GM13976 (cell line): Measurements from ENCODE around the gene KIRREL3.

Experiments used
- DNase-seq: peaks from one replicate; pipeline ENCODE4 v3.0.0; 2012; ENCODE audit warnings: low spot score
- CTCF ChIP-seq: IDR thresholded peaks from 2 replicates; pipeline ENCODE4 v1.5.1; 2012; ENCODE audit warnings: borderline replicate concordance, mild to moderate bottlenecking; ENCODE audit not compliant: insufficient read depth; ENCODE audit errors: extremely low read depth, missing control alignments, control extremely low read depth
- in situ Hi-C: fragments of 300-500 bp; cut with MboI; formaldehyde crosslinking; loops from one replicate; pipeline ENCODE4 v1.12.0; 2022; ENCODE audit warnings: low sequenced_read_pairs, mixed read lengths, inconsistent platforms; ENCODE audit not compliant: unreplicated experiment

KIRREL3 gene

GRCh38 chr11:126581871-126582648, 418.5 kb downstream of the KIRREL3 start:
- TF ChIP-seq CTCF = no peak
- in situ Hi-C loops = no loop called here
- no peak for DNase-seq

DNA sequence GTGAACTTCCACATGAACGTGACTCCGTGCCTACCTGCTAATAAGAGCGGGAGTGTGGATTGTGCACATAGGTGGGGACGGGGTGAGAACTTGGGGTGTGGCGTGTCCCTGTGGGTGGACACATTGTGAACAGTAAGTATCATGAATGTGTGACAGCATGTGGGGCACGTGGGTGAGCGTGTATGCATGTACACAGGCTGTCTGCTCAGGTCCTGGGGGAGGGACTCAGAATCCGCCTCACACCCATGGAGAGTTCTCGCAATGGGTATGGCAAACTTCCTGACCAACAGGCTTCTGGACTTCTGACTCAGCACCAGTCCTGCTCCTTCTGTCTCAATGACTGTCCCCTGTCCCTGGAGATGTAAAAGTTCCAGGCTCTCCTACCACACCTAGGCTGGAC, 422.1 kb downstream of the KIRREL3 start:
- in situ Hi-C loops = no loop called here
- DNase-seq = no peak
- TF ChIP-seq CTCF = no peak

DNA sequence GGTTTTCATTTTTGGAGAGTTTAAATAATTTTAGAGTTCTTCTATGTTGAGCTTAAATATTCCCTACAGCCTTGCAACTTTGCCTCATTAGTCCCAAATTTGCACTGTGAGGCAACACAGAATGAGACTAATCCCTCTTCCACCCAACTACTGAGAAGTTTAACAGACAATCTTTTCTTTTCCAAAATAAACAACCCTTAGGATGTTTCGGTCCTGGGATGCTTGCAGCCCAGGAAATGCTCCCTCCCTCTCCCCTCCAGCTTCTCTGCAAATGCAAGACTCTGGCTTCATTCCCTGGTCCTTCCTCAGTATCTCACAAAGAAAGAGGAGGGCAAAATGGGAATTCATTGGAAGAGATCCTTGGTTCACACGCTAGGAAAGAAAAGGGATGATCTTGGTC, 422.5 kb downstream of the KIRREL3 start:
- in situ Hi-C loops = no loop called here
- DNase-seq = no peak
- no peak for TF ChIP-seq CTCF

GRCh38 chr11:126575849-126576248, 424.7 kb downstream of the KIRREL3 start:
- no peak for DNase-seq
- TF ChIP-seq CTCF = no peak
- in situ Hi-C loops = no loop called here

DNA sequence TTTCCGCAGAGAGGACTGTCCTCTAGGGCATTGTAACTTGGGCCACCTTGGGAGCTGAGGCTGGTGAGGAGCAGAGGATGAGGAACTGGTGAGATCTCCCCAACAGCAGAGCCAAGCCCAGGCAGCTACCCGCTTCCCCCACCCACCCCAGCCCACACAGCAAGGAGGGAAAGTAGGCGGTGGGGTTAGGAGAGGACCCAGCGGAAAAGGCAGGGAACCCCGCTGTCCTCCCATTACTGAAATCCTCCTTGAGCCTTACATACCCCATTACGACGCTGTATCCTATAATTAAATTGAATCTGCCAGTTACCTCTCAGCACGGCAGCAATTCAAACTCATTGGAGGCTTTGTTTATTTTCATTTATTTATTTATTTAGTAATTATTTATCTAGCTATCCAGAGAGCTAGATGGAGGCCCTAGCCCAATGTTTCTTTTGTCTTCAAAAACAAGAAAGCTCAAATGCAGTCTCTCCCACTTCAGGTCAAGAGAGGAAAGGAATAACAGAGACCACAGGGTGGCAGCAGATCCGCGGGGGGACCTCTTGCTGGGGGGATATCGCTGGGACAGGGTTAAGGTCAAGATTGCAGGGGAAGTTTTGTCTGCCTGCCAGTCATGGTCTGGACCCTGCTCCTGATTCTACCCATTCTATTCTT, 427.1 kb downstream of the KIRREL3 start:
- TF ChIP-seq CTCF = no peak
- in situ Hi-C loops = no loop called here
- DNase-seq = no peak

GRCh38 chr11:126570489-126570888, 430.1 kb downstream of the KIRREL3 start:
- no peak for TF ChIP-seq CTCF
- in situ Hi-C loops = no loop called here
- no peak for DNase-seq
